Camera-type eye (tissue), 1 donor: Measurements from ENCODE around the gene CCDC158. TPM values are rescaled to one million over a fixed set of nuclear protein-coding genes. Genes with fewer than 3 reads are reported as not detected.

Source experiments
- total RNA-seq: library from RNA; depleted of rRNA; stranded (reverse); fragments of >200 nt; gene quantifications from one replicate; pipeline ENCODE4 v1.2.3, GENCODE V29; 2014

Gene CCDC158
- total RNA-seq, result 4.5 TPM

DNA sequence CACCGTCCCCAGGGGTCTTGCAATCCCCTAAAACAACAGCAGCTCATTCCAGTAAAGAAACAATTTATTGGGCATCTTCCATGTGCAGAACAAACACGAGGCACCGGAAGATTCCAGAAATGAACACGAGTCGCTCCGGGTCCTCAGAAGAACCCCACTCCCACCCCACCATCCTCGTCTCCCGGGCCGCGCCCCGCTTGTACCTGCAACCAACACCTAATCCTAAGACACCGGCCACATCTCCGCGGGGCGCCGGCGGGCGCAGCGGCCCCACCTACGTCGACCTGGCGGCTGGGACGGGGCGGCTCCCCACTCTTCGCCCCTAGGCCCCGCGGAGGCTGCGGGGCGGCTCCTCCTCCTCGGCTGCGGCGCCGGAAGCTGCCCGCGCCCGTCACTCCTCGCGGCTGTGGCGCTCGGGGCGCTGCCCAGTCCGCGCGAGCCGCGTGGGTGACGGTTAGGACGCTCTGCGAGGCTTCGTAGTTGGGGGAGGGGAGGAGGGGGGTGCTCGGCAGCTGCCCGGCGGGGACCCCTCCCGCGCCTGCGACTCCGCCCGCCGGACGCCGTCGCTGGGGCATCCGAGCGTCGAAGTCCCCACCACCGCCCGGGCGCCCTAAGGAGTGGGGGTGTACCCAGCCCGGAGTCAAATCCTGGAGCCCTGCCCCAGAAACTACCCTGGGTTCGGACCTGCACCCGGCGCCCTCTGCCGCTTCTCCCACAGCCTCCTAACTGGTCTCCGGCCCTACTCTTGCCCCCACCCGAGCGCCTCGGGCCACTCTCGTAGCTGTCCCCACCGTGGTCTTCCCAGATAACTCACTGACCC lies at the start of gene CCDC158:
Gene CCDC158, minus strand, starts transcription at position 380 of the 820 bp plus-strand sequence. CDS start 17,934 bp downstream, outside the sequence.

DNA sequence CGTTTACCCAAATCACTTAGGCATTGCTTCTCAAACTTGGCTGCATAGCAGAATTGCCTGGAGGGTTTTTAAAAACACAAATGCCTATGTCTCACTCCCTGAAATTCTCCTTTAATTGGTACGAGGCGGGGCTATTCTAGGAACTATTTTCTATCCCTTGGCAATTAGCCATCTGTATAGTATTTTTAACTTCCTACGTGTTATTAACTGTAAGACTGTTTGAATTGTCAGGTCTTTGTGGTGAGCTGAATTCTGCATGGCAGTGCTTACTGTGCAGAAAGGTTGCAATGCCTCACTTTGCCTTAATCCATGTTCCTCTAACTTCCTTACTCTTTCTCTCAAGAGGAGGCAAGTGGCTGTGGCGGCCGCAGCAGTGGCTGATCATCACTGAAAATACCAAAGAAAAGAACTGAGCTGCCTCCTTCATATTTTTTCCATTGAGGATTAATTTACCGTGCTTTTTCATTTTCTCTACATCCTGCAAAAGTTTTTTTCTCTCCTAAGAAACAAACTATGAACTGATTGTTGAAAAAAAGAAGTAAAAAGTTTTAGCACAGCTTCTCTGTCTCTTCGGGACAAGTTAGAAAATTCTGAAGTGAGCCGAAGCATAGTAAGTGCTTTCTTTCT lies 14.1 kb upstream of the CCDC158 start, which contains the start of gene SHROOM3:
Gene SHROOM3, plus strand, starts transcription at position 329 of the 627 bp plus-strand sequence. CDS start 824 bp downstream, outside the sequence.

GRCh38 chr4:76305971-76306881 lies 114.7 kb downstream of the CCDC158 start, which contains the start of gene STBD1:
Gene STBD1, plus strand, starts transcription at chr4:76306733. Its CDS starts 37 bp downstream, at chr4:76306770.

Other genes with a start within 250 kb of the CCDC158 start
- 378 TPM for gene SCARB2, start 207.3 kb downstream of the CCDC158 start, total RNA-seq
- 6.7 TPM for gene FAM47E, start 169.4 kb downstream of the CCDC158 start, total RNA-seq
- gene STBD1, start 114.4 kb downstream of the CCDC158 start, total RNA-seq, result 6.3 TPM
- gene SHROOM3, start 14.1 kb upstream of the CCDC158 start, total RNA-seq, result 51.4 TPM